ENCODE data around the gene NMRK1.
A peak's percentile ranks its signal among the peaks of the same experiment; 100 is the strongest.

NMRK1 gene

DNA sequence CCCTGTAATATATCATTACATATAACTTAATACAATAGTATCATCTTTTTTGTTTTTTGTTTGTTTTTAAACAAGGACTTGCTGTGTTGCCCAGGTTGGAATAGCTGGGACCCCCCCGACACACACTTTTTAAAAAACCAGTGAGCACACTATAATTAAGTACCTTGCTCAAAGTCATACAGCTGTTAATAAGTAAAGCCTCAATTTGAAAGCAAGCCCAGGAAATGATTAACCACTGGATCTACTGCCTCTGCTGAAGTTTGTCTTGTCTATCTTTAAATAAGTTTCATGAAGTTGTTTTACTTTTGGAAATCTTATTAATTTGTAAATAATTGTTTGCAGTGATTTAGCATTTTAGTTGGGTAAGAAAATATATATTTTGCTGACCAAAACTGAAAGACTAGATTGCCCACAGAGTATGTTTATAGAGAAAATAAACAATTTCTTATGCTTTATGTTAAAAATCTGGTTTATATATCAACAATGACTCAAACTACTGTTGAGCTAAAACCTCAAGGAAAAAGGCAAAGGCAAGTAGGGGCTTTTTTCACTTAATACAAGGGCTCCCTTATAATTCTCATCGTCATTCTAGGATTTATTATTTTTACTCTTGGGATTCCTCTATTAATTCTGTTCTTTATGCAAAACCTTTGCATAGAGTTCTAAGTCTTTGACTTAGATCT lies 54.0 kb downstream of the NMRK1 start:
- no peak for DNase-seq (ENCODE audit: low read depth in 1 of 2, low spot score in 1 of 2)
- in situ Hi-C loops (cut with HindIII; ENCODE audit: low pct_unique_long_range_greater_than_20kb, low sequenced_read_pairs) = no loop called here
- TF ChIP-seq JUND (IDR thresholded peaks at IDR 0.05; ENCODE audit: low read depth) = no peak

DNA sequence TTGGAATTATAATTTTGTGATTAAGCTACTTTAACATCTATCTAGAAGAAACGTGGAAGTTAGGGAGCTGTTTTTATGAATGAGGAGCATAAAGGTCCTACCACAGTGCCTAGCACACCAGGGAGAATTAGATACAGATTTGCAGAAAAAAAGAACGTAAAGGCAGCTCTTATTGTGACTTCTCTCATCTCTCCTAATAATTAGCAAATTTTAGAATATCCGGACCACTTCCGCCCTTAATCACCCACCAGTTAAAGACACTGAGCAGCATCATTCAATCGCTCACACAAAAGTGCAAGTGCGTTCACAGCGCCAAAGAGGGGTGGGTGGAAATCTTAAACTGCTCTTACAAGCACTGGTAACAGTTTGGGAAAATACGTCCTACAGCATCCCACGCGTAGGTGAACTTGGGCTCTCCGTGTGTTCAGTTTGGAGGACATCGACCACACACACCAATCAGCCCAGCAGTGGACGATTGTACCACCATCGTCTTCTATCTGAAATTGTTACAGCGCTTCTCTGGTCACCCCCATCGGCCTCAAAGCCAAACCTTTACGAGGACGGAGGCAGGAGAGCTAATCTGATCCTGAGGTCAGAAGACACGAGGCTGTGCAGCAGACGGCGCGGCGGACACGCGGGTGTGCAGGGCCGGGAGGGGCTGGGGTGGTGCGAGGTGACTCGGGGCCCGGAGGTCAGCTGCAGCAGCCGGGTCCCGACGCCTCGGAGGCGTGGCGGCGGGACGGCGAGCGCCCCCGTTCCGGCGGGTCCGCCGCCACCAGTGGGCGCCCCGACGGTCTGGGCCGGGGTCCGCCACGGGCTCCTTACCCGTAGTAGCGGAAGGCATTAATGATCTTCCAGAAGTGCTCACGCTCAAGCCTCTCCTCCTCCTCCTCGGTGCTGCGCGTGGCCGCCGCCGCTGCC lies 60.5 kb downstream of the NMRK1 start:
- in situ Hi-C loops (cut with HindIII; ENCODE audit: low pct_unique_long_range_greater_than_20kb, low sequenced_read_pairs) = no loop called here
- peak; percentile 20 to 62 for DNase-seq (ENCODE audit: low read depth in 1 of 2, low spot score in 1 of 2)
- TF ChIP-seq JUND (IDR thresholded peaks at IDR 0.05; ENCODE audit: low read depth) = no peak

DNA sequence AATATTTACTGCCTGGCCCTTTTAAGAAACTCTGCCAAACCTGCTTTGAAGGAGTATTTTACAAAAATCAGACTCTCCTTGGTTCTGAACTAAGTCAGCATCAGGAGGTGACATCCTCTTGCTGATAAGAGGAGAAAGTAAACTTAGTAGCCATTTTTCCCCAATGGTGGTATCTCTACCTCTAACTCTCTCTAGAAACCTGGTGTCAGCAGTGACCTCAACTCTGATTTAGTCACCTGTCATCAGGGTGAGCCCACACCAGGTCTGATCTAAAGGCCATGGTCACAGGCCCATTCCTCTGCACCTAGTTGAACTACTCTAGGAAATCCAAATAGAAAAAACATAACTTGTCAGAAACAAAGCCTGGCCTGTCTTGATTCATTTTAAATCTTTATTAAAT lies 64.1 kb downstream of the NMRK1 start:
- TF ChIP-seq JUND (IDR thresholded peaks at IDR 0.05; ENCODE audit: low read depth) = no peak
- in situ Hi-C loops (cut with HindIII; ENCODE audit: low pct_unique_long_range_greater_than_20kb, low sequenced_read_pairs) = no loop called here
- no peak for DNase-seq (ENCODE audit: low read depth in 1 of 2, low spot score in 1 of 2)

DNA sequence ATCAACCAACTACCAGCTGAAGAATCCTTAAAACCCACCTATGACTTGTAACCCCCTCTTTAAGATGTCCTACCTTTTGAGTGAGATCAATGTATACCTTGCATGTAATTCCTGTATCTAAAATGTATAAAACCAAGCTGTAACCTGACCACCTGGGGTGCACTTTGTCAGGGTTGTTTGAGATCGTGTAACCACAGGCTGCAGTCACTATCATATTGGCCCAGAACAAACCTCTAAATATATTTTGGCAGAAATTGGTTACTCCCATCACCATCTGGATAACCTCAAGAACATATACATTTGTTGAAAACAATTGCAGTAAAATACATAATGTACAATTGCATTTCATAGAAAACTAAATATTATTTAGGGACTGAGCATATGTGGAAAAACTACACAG lies 68.3 kb downstream of the NMRK1 start:
- TF ChIP-seq JUND (IDR thresholded peaks at IDR 0.05; ENCODE audit: low read depth) = no peak
- in situ Hi-C loops (cut with HindIII; ENCODE audit: low pct_unique_long_range_greater_than_20kb, low sequenced_read_pairs) = no loop called here
- no peak for DNase-seq (ENCODE audit: low read depth in 1 of 2, low spot score in 1 of 2)

DNA sequence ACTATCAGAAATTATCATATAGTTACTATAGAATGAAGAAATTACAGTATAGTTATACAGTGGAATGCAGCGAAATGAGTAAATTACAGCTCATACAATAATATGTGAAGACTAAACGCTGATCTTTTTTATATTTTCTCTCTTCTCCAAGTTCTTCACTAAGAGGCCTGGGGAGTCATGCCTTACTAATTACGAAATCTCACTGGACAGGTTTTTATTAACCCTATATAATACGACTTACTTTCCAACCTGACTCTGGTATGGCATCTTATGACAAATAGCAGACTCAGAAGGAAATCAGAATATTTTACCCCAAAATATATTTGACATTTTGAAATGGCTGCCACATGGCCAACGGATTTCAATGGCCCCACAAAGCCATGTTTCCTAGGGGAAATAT lies 68.9 kb downstream of the NMRK1 start:
- in situ Hi-C loops (cut with HindIII; ENCODE audit: low pct_unique_long_range_greater_than_20kb, low sequenced_read_pairs) = no loop called here
- DNase-seq (ENCODE audit: low read depth in 1 of 2, low spot score in 1 of 2) = peak in 1 of 2 experiments; percentile 17
- no peak for TF ChIP-seq JUND (IDR thresholded peaks at IDR 0.05; ENCODE audit: low read depth)

DNA sequence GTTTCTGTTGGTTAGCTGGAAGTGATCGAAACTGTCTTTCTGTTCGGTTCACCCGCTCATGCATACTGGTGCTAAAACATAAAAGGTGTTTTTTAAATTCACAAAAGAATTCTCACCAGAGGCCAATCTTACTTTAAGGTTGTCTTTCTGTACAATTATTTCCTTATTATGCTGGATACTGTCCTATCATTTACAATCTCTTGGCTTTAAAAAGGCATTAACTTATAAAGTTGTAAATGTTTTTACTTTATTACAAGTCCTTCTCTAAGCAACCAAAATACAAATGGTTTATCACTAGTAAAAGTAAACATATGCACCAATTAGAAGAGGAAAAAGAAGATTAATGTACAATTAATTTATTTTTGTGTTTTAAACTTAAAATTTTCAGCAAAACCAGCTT lies 70.6 kb downstream of the NMRK1 start:
- DNase-seq (ENCODE audit: low read depth in 1 of 2, low spot score in 1 of 2) = no peak
- in situ Hi-C loops (cut with HindIII; ENCODE audit: low pct_unique_long_range_greater_than_20kb, low sequenced_read_pairs) = no loop called here
- no peak for TF ChIP-seq JUND (IDR thresholded peaks at IDR 0.05; ENCODE audit: low read depth)

DNA sequence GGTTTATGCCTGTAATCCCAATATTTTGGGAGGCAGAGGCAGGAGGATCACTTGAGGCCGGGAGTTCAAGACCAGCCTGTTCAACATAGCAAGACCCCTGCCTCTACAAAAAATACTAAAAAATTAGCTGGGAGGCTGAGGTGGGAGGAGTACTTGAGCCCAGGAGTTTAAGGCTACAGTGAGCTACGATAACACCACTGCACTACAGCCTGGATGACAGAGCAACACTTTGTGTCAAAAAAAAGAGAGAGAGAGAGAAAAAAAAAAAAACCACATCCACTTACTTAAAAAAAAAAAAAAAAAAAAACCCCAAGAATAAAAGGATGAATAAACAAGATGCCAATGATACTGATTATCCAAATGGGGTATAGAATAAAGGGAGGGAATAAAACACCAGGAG lies 74.2 kb downstream of the NMRK1 start:
- no peak for TF ChIP-seq JUND (IDR thresholded peaks at IDR 0.05; ENCODE audit: low read depth)
- in situ Hi-C loops (cut with HindIII; ENCODE audit: low pct_unique_long_range_greater_than_20kb, low sequenced_read_pairs) = no loop called here
- DNase-seq (ENCODE audit: low read depth in 1 of 2, low spot score in 1 of 2) = no peak

All from T47D (cell line).